ENCODE measurements around the gene DNAJA2. TPM values are rescaled to one million over a fixed set of nuclear protein-coding genes. Genes with fewer than 3 reads are reported as not detected.
"Not testable (repeated sequence)": the region's sequence is repeated elsewhere in the genome, so short reads cannot be mapped to it uniquely, and the experiment has no call there.

DNAJA2 gene
- total RNA-seq, 2 donors from 2014 or later = 24.4 to 30.0 TPM

DNA sequence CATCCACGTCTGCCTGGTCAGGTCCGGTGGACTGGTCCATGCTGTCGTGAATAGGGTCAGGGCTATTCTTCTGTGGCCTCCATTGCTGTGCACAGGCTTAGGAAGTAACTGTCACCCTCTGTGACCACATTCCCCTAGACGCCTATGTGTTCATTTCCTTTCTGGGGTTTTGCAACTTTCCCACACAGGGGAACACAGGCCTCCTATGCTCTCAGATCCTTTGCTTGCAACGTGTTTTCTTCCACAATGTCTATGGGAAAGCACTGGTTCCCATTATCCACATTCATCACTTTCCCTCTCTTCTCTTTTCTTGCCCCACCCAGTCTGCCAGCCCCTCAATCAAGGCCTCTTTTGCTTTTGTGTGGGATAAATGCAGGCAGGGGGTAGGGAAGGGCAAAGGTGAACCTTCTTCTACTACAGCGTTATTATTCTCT is 43.2 kb upstream of the DNAJA2 start:
- no peak overlapping the region for H3K4me3 ChIP-seq
- DNase-seq = peak in 1 of 4 donors; percentile 21
- ATAC-seq = no peak
- H3K9me3 ChIP-seq = no peaks in the 10 kb centered on the region
- WGBS, 2 donors = 45 to 75% methylated on average over 6 of the region's 6 CpGs
- intact Hi-C loops (cut with DNase I) = loop anchor here (10.0 kb wide), 1 partner anchor 172 kb away; no protein-coding TSS in a partner anchor
- no peaks in the 10 kb centered on the region for H3K36me3 ChIP-seq (replicated peaks in 1 of 2; ENCODE audit: insufficient read depth in 1 of 2, low read depth in 2 of 2)
- TF ChIP-seq, protein P1, sequence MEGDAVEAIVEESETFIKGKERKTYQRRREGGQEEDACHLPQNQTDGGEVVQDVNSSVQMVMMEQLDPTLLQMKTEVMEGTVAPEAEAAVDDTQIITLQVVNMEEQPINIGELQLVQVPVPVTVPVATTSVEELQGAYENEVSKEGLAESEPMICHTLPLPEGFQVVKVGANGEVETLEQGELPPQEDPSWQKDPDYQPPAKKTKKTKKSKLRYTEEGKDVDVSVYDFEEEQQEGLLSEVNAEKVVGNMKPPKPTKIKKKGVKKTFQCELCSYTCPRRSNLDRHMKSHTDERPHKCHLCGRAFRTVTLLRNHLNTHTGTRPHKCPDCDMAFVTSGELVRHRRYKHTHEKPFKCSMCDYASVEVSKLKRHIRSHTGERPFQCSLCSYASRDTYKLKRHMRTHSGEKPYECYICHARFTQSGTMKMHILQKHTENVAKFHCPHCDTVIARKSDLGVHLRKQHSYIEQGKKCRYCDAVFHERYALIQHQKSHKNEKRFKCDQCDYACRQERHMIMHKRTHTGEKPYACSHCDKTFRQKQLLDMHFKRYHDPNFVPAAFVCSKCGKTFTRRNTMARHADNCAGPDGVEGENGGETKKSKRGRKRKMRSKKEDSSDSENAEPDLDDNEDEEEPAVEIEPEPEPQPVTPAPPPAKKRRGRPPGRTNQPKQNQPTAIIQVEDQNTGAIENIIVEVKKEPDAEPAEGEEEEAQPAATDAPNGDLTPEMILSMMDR (IDR thresholded peaks at IDR 0.05) = no peak
- no peak for TF ChIP-seq POLR2A (IDR thresholded peaks at IDR 0.05)
- H3K27me3 ChIP-seq = no peaks in the 10 kb centered on the region
- H3K27ac ChIP-seq = no peak overlapping the region
- no peaks in the 10 kb centered on the region for H3K4me1 ChIP-seq

DNA sequence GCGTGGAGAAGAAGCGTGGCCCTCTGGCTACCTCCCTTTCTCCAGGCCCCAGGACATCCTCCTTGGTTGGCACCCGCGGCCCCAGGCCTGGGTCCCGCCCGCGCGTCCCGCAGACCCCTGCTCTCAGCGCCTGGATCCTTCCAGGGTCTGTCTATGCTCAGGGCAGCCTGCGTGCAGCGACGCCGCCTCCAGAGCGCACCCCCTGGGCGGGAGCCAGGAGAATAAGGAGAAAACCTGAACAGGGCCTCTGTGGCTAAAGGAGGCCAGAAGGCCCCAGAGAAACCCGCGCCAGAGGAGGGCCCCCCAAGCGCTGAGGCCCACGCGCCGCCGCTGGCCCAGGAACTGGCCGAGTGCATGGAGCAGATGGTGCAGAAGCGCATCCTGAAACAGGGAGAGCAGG is 40.4 kb upstream of the DNAJA2 start:
- Histone ChIP-seq H3K36me3 (replicated peaks in 1 of 2; ENCODE audit: insufficient read depth in 1 of 2, low read depth in 2 of 2) (no peaks in the 10 kb centered on the region), H3K9me3 (no peaks in the 10 kb centered on the region), H3K4me1 (no peaks in the 10 kb centered on the region), H3K27ac (no peak overlapping the region), H3K27me3 (no peaks in the 10 kb centered on the region), H3K4me3 (no peak overlapping the region)
- intact Hi-C loops (cut with DNase I) = loop anchor here (10.0 kb wide), 1 partner anchor 169 kb away; no protein-coding TSS in a partner anchor
- 83 to 84% methylated on average over 9 to 22 of the region's 25 CpGs for WGBS, 2 donors
- no peak for TF ChIP-seq POLR2A (IDR thresholded peaks at IDR 0.05)
- TF ChIP-seq, protein P1 (IDR thresholded peaks at IDR 0.05) = no peak
- DNase-seq (no peak), ATAC-seq (no peak)

DNA sequence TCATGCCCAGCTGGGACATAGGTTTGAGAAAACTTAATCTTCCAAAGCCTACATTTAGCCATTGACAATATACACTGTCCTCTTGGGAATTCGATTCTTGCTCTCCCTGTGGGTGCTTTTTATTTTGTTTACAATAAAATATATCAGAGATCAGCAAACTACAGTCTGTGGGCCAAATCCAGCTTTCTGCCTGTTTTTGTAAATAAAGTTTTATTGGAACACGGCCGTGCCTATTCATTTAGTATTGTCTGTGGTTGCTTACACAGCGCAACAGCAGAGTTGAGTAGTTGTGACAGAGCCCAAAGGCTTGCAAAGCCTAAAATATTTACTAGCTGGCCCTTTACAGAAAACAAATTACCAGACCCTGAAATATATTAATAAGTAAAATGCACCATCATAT is 39.7 kb upstream of the DNAJA2 start:
- intact Hi-C loops (cut with DNase I) = loop anchor here (10.0 kb wide), 1 partner anchor 168 kb away; no protein-coding TSS in a partner anchor
- Histone ChIP-seq H3K4me1 (no peaks in the 10 kb centered on the region), H3K9me3 (no peaks in the 10 kb centered on the region), H3K4me3 (no peak overlapping the region), H3K27me3 (no peaks in the 10 kb centered on the region), H3K27ac (no peak overlapping the region), H3K36me3 (replicated peaks in 1 of 2; ENCODE audit: insufficient read depth in 1 of 2, low read depth in 2 of 2) (no peaks in the 10 kb centered on the region)
- ATAC-seq (no peak), DNase-seq (no peak)
- WGBS, 2 donors = 88% methylated on average over 4 of the region's 4 CpGs
- TF ChIP-seq POLR2A (IDR thresholded peaks at IDR 0.05) = no peak
- TF ChIP-seq, protein P1 (IDR thresholded peaks at IDR 0.05) = no peak

DNA sequence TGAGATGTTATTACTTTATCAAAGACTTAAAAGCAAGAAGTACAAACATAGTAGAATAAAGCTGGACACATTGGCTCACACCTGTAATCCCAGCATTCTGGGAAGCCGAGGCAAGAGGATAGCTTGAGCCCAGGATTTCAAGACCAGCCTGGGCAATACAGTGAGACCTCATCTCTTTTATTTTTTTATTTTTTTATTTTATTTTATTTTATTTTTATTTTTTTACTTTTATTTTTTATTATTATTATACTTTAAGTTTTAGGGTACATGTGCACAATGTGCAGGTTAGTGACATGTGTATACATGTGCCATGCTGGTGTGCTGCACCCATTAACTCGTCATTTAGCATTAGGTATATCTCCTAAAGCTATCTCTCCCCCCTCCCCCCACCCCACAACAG is 37.3 kb upstream of the DNAJA2 start:
- ATAC-seq; H3K4me3 ChIP-seq; H3K27me3 ChIP-seq; H3K9me3 ChIP-seq; DNase-seq; H3K27ac ChIP-seq; H3K4me1 ChIP-seq; H3K36me3 ChIP-seq (replicated peaks in 1 of 2; ENCODE audit: insufficient read depth in 1 of 2, low read depth in 2 of 2): not testable (repeated sequence)
- intact Hi-C loops (cut with DNase I) = loop anchor here (10.0 kb wide), 1 partner anchor 166 kb away; no protein-coding TSS in a partner anchor
- 70 to 73% methylated on average over 2 of the region's 2 CpGs for whole genome bisulfite sequencing, 2 donors

DNA sequence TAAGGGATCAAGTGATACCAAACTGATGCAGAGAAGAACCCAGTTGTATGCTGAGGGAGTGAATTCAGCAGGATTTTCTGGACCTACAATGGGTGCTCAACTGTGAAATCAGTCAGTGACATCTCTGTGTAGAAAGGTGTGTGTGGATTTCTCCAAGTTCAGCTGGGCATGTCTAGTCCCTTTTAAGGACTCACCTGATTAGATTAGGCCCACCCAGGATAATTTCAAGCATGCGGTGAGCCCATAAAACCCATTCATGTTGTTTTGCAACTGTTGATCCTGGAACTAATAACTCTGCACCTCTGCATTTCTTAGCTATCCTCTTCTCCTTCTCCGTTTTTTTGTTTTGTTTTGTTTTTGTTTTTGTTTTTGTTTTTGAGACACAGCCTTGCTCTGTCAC is 35.1 kb upstream of the DNAJA2 start:
- Histone ChIP-seq H3K9me3 (no peaks in the 10 kb centered on the region), H3K4me1 (no peaks in the 10 kb centered on the region), H3K4me3 (no peak overlapping the region), H3K27ac (no peak overlapping the region), H3K36me3 (replicated peaks in 1 of 2; ENCODE audit: insufficient read depth in 1 of 2, low read depth in 2 of 2) (no peaks in the 10 kb centered on the region), H3K27me3 (no peaks in the 10 kb centered on the region)
- 72 to 78% methylated on average over 2 of the region's 2 CpGs for WGBS, 2 donors
- ATAC-seq (no peak), DNase-seq (no peak)
- intact Hi-C loops (cut with DNase I) = no loop called here
- no peak for TF ChIP-seq POLR2A (IDR thresholded peaks at IDR 0.05)
- TF ChIP-seq, protein P1 (IDR thresholded peaks at IDR 0.05) = no peak
